HG03039 (cell line): ENCODE results near the gene MALRD1.
"Not testable (repeated sequence)": the region's sequence is repeated elsewhere in the genome, so short reads cannot be mapped to it uniquely, and the experiment has no call there.

Source experiments
- ATAC-seq: cut with Tn5 transposase; IDR thresholded peaks from one replicate; pipeline ENCODE4 v1.9.1; 2021; ENCODE audit warnings: mild to moderate bottlenecking, moderate library complexity; ENCODE audit not compliant: unreplicated experiment

Gene MALRD1

GRCh38 chr10:19750972-19751371 is 702.4 kb downstream of the MALRD1 start:
- no peak for ATAC-seq

DNA sequence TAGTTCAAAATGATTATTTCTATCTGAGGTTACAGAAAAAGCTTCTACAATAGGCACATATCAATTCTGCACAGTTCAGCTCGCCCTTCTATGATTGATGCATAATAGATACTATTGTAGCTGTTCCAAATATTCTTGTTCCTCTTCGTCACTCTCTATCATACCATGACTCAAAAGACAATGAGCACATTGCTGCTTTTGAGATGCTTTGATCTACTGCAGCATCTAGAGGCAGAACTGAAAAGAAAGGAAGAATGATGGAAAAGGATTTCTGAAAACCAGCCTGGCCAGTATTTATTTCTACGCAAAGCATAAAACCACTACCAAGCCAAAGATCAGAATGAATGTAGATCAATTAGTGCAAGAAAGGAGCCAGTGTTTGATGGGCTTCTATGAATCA is 708.3 kb downstream of the MALRD1 start:
- ATAC-seq = no peak

DNA sequence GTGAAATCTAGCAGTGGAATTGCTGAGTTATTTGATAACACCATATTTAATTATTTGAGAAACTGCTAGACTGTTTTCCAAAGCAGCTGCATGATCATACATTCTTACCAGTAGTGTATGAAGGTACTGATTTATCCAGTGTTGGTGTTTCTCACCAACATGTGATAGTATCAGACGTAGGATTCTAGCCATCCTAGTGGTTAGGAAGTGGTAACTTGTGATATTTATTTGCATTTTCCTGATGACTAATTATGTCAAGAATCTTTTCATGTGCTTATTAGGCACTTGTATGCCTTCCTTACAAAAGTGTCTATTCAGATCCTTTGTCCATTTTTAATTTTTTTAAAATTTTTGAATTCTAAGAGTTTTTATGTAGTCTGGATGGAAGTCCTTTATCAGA is 713.4 kb downstream of the MALRD1 start:
- ATAC-seq = no peak

- ATAC-seq = no peak
These were observed 715.5 kb downstream of the MALRD1 start for GRCh38 chr10:19764111-19764510.

DNA sequence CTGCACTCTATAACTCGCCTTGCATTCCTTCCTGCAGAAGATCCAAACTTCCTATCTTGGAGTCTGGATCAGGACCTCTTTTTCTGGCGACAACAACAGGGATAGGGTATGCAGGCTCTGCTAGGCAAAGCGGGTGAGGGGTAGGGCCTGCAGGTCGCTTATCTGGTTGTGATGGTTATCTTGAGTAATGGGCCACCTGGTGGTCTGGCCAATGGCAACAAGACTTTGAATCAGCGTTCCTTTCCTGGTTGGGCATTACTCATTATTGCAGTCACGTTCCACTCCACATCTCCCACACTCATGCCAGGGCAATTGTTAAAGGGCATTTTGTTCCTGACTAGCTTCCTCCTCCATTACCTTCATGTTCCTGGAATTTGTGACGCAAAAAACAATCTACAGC is 719.3 kb downstream of the MALRD1 start:
- ATAC-seq = no peak

GRCh38 chr10:19769826-19770225 is 721.2 kb downstream of the MALRD1 start:
- ATAC-seq = not testable (repeated sequence)

- no peak for ATAC-seq
These were observed 724.4 kb downstream of the MALRD1 start for GRCh38 chr10:19772972-19773371.

DNA sequence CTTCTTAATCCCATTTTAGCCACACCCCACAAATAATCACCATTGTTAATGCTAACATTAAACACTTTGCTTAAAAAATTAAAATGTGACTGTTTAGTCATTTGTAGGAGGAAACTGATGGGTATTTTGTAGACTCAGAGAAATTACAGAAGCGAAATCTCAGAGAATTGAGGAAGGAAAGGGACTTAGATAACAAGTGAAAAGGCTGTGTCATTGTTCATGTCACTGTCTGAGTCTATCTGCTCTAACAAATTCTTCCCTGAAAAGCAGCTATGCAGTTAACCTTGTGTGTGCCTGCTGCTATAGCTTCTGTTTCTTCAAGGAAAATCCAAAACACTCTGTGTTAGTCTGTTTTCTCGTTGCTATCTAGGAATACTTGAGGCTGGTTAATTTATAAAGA is 726.7 kb downstream of the MALRD1 start:
- ATAC-seq = no peak

DNA sequence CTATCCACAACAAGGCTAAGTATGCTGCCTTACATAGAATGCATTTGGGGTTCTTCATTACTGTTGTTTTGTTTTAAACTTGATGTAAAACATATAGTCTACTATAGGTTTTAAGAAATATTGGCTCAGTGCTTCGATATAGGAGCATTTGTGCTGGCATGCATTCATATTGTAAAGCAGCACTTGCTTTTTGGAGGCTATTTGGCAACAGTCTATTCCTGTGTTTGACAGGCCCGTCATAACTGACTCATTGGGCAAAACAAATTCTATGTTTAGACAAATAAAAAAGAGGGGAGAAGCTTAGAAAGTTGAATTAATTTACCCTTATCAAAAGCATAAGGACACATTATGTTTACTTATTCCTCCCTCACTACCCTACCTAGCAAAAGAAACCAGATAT is 729.2 kb downstream of the MALRD1 start:
- no peak for ATAC-seq

DNA sequence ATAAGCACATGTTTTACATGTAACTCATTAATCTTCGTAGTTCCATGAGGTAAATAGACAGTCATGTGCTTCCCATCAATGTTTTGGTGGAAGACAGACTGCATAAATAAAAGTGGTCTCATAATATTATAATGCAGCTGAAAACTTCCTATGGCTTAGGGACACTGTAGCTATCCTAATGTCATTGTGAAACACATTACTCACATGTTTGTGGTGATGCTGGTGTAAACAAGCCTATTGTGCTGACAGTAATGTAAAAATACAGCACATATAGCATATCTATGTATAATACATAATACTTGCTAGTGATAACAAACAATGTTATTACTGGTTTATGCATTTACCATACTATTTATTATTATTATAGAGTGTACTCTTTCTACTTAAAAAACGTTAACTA is 730.4 kb downstream of the MALRD1 start:
- ATAC-seq = no peak

- no peak for ATAC-seq
These were observed 734.0 kb downstream of the MALRD1 start for GRCh38 chr10:19782430-19783089.

GRCh38 chr10:19783721-19784120 is 735.1 kb downstream of the MALRD1 start:
- ATAC-seq = no peak
